HEK293T (cell line): ENCODE data around the gene ALOX5.
A peak's percentile ranks its signal among the peaks of the same experiment; 100 is the strongest.
"Not testable (repeated sequence)": the region's sequence is repeated elsewhere in the genome, so short reads cannot be mapped to it uniquely, and the experiment has no call there.

Experiments
- CTCF ChIA-PET: fragments of 350-600 bp; formaldehyde crosslinking; extraction: SDS; loops from one replicate; lab custom pipeline; 2021; ENCODE audit warnings: antibody characterized with exemption, inconsistent platforms; lab: Yijun Ruan, JAX
- POLR2A ChIA-PET: fragments of 350-600 bp; formaldehyde crosslinking; extraction: SDS; loops from one replicate; lab custom pipeline; 2020; ENCODE audit warnings: antibody characterized with exemption, inconsistent platforms; lab: Yijun Ruan, JAX
- DNase-seq: peaks from one replicate; pipeline ENCODE4 v3.0.0; 2012; ENCODE audit warnings: mixed read lengths; ENCODE audit errors: extremely low spot score
- ARNT ChIP-seq: fragments of 450-650 bp; IDR thresholded peaks from 2 replicates; pipeline ENCODE4 v1.6.1; 2017; ENCODE audit warnings: mild to moderate bottlenecking
- BHLHE40 ChIP-seq: fragments of 450-650 bp; IDR thresholded peaks from 2 replicates; pipeline ENCODE4 v1.6.1; 2016; ENCODE audit warnings: mild to moderate bottlenecking, moderate library complexity, borderline replicate concordance
- CTBP1 ChIP-seq: fragments of 450-650 bp; IDR thresholded peaks from 2 replicates; pipeline ENCODE4 v1.6.1; 2016; ENCODE audit warnings: borderline replicate concordance
- ELF4 ChIP-seq: fragments of 450-650 bp; IDR thresholded peaks from 2 replicates; pipeline ENCODE4 v1.6.1; 2017; ENCODE audit warnings: antibody characterized with exemption
- FOXA1 ChIP-seq: fragments of 450-650 bp; IDR thresholded peaks from 2 replicates; pipeline ENCODE4 v1.6.1; 2016; ENCODE audit warnings: mild to moderate bottlenecking
- FOXK2 ChIP-seq: fragments of 450-650 bp; IDR thresholded peaks from 2 replicates; pipeline ENCODE4 v1.6.1; 2016; ENCODE audit warnings: mild to moderate bottlenecking
- FOXM1 ChIP-seq: fragments of 450-650 bp; IDR thresholded peaks from 2 replicates; pipeline ENCODE4 v1.6.1; 2017; ENCODE audit warnings: mild to moderate bottlenecking, borderline replicate concordance
- HDGF ChIP-seq: fragments of 450-650 bp; IDR thresholded peaks from 2 replicates; pipeline ENCODE4 v1.6.1; 2017; ENCODE audit warnings: antibody characterized with exemption, borderline replicate concordance
- L3MBTL2 ChIP-seq: fragments of 450-650 bp; conservative IDR thresholded peaks from 2 replicates; pipeline ENCODE4 v1.6.1; 2016; ENCODE audit warnings: mild to moderate bottlenecking
- LEF1 ChIP-seq: fragments of 450-650 bp; IDR thresholded peaks from 2 replicates; pipeline ENCODE4 v1.6.1; 2017; ENCODE audit warnings: mild to moderate bottlenecking, borderline replicate concordance
- NFRKB ChIP-seq: fragments of 450-650 bp; IDR thresholded peaks from 2 replicates; pipeline ENCODE4 v1.6.1; 2016; ENCODE audit warnings: mild to moderate bottlenecking, moderate library complexity
- SP1 ChIP-seq: fragments of 450-650 bp; IDR thresholded peaks from 2 replicates; pipeline ENCODE4 v1.6.1; 2017
- SUZ12 ChIP-seq: fragments of 450-650 bp; IDR thresholded peaks from 2 replicates; pipeline ENCODE4 v1.6.1; 2016; ENCODE audit warnings: mild to moderate bottlenecking
- TARDBP ChIP-seq: fragments of 450-650 bp; IDR thresholded peaks from 2 replicates; pipeline ENCODE4 v1.6.1; 2016
- ZNF384 ChIP-seq: fragments of 450-650 bp; IDR thresholded peaks from 2 replicates; pipeline ENCODE4 v1.6.1; 2016
- TF ChIP-seq, protein P1 (sequence below): fragments of 450-650 bp; IDR thresholded peaks from 2 replicates; pipeline ENCODE4 v1.6.1; 2016

Gene ALOX5

GRCh38 chr10:45379891-45380540, 6.0 kb downstream of the ALOX5 start:
- ChIA-PET POLR2A (no interaction called here), CTCF (no interaction called here)
- DNase-seq: peak; percentile 1
- no peak for TF ChIP-seq CTBP1
- no peak for TF ChIP-seq TARDBP
- no peak for TF ChIP-seq FOXK2

- POLR2A ChIA-PET: no interaction called here
- no peak for DNase-seq
- TF ChIP-seq TARDBP (no peak), SUZ12 (no peak), L3MBTL2 (no peak), ZNF384 (no peak), ARNT (no peak), CTBP1 (no peak), LEF1 (no peak), ELF4 (no peak)
- CTCF ChIA-PET: no interaction called here
Measured at GRCh38 chr10:45380903-45381620, 7.0 kb downstream of the ALOX5 start.

- no peak for TF ChIP-seq ZNF384
- no peak for TF ChIP-seq NFRKB
- TF ChIP-seq CTBP1: no peak
- TF ChIP-seq FOXK2: no peak
- TF ChIP-seq FOXA1: no peak
- TF ChIP-seq ARNT: no peak
- no peak for TF ChIP-seq TARDBP
- TF ChIP-seq SUZ12: no peak
- TF ChIP-seq, protein P1, sequence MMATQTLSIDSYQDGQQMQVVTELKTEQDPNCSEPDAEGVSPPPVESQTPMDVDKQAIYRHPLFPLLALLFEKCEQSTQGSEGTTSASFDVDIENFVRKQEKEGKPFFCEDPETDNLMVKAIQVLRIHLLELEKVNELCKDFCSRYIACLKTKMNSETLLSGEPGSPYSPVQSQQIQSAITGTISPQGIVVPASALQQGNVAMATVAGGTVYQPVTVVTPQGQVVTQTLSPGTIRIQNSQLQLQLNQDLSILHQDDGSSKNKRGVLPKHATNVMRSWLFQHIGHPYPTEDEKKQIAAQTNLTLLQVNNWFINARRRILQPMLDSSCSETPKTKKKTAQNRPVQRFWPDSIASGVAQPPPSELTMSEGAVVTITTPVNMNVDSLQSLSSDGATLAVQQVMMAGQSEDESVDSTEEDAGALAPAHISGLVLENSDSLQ: no peak
- no peak for TF ChIP-seq BHLHE40
- no peak for TF ChIP-seq SP1
- no peak for TF ChIP-seq ELF4
- no peak for TF ChIP-seq L3MBTL2
- no peak for TF ChIP-seq LEF1
- no peak for TF ChIP-seq FOXM1
- TF ChIP-seq HDGF: no peak
- ChIA-PET POLR2A (no interaction called here), CTCF (no interaction called here)
- no peak for DNase-seq
Measured at GRCh38 chr10:45382591-45382990, 8.6 kb downstream of the ALOX5 start.

DNA sequence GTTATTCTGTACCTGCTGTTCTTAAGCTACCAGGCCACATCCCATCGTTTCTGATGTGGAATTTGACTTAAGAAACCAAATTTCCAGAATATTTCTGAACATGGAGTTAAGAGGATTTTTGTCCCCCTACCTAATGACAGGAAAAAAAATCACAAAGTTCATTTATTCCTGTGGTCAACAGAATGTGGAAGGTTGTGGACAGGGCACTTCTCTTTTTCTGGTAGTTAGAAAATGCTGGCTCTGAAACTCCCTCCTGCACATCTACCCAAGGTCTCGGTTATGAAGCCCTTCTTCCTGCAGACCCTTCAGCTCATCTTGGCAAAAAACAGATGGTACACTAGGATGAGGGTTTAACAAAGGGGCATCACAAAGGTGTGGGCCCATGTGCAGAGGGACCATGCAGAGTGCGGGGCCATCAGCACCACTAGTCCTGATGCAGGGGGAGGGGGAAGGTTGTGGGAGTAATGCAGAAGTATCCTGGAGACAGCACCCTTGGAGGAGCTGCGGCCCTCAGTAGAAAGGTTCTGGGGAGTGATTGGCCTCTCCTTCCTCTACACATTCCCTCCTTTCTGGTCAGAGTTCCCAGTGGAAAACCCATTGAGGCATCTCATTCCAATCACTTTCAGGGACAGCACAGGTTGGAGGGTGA, 9.8 kb downstream of the ALOX5 start:
- POLR2A ChIA-PET: no interaction called here
- DNase-seq: no peak
- TF ChIP-seq ZNF384 (no peak), SP1 (no peak), FOXM1 (no peak)
- CTCF ChIA-PET: no interaction called here

DNA sequence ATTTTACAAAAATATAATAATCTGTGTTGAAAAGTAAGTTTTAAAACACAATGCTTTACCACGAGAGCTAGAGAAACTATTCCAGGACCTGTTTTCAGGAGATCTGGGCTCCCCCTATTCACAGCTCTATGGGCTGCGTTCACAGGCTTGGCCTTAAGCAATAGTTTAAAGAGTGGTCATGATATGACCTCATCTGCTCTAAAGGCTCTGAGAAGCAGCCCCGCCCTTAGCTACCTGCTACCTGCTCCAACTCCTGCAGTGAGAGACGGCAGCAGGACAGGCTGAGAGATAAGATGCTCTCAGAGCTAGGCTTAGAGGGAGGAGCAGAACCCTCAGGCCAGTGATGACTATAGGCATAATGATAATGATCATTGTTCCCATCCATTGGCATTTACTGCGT, 12.6 kb downstream of the ALOX5 start:
- no peak for DNase-seq
- ChIA-PET POLR2A (no interaction called here), CTCF (interaction anchor here (0.6 kb wide), 1 partner anchor 37 kb away, joined by 3 read pairs; no protein-coding TSS in a partner anchor)
- TF ChIP-seq NFRKB (no peak), LEF1 (no peak), FOXA1 (no peak)

- ChIA-PET POLR2A (no interaction called here), CTCF (no interaction called here)
- no peak for TF ChIP-seq SP1
- TF ChIP-seq NFRKB: no peak
- TF ChIP-seq CTBP1: no peak
- no peak for TF ChIP-seq SUZ12
- TF ChIP-seq FOXA1: no peak
- TF ChIP-seq ELF4: no peak
- no peak for TF ChIP-seq FOXM1
- no peak for TF ChIP-seq FOXK2
- no peak for TF ChIP-seq BHLHE40
- TF ChIP-seq ZNF384: no peak
- TF ChIP-seq ARNT: no peak
- no peak for TF ChIP-seq LEF1
- TF ChIP-seq, protein P1: no peak
- no peak for DNase-seq
Measured at GRCh38 chr10:45387096-45387893, 13.3 kb downstream of the ALOX5 start.

- POLR2A ChIA-PET: interaction anchor here (0.7 kb wide), 1 partner anchor 16 kb away, joined by 3 read pairs; no protein-coding TSS in a partner anchor
- CTCF ChIA-PET, DNase-seq: not testable (repeated sequence)
Measured at GRCh38 chr10:45389671-45390070, 15.7 kb downstream of the ALOX5 start.

GRCh38 chr10:45391636-45392035, 17.6 kb downstream of the ALOX5 start:
- DNase-seq, CTCF ChIA-PET, POLR2A ChIA-PET: not testable (repeated sequence)
